K562 (cell line): ENCODE results near the gene TTC39B. TPM values are rescaled to one million over a fixed set of nuclear protein-coding genes. Genes with fewer than 3 reads are reported as not detected.

Source experiments
- ATAC-seq: fragments of 200-7000 bp; cut with Tn5 transposase; 3 replicates; pipeline ENCODE4 v1.9.1; 2020; ENCODE audit warnings: moderate library complexity
- BruUV-seq: library from RNA; stranded (reverse); fragments of 400-500 nt; replicated peaks from 2 replicates; lab custom pipeline; 2021; lab: Mats Ljungman, UMichigan
- CTCF ChIA-PET: fragments of 300-600 bp; formaldehyde crosslinking; extraction: SDS; loops from one replicate; lab custom pipeline; 2021; ENCODE audit warnings: low intra/inter-chr PET ratio; lab: Yijun Ruan, JAX
- POLR2A ChIA-PET: fragments of 300-600, 350-650 bp; sonication (Branson Sonifier 250); formaldehyde crosslinking; extraction: SDS; loops from one replicate; lab custom pipeline; 2021; ENCODE audit warnings: antibody characterized with exemption, inconsistent platforms; lab: Yijun Ruan, JAX
- DNase-seq, 4 experiments: peaks; one replicate each; pipeline versions ENCODE4 v3.0.0 to v3.0.0-alpha.2; 2011 to 2018; ENCODE audit warnings: low spot score in 3 of 4, mixed read lengths in 3 of 4; ENCODE audit errors: extremely low read depth in 1 of 4
- FAIRE-seq: peaks from 2 replicates; lab custom pipeline; 2011; peaks lifted over from hg19 to GRCh38; lab: Jason Lieb, UNC
- H2AFZ ChIP-seq: 2 replicates; pipeline ENCODE4 v1.6.0; 2011; ENCODE audit warnings: low read depth, low read length, control low read depth, inconsistent platforms
- H3K27ac ChIP-seq: fragments of 200-600 bp; 3 replicates; pipeline ENCODE4 v1.8.0; 2011; ENCODE audit warnings: low read depth, mild to moderate bottlenecking, control low read depth, inconsistent platforms, low read length, moderate library complexity, mixed read lengths; ENCODE audit errors: extremely low read depth
- H3K27me3 ChIP-seq, 2 experiments: fragments of 300-600 bp in 1 of 2; 2 replicates in 1 of 2; 3 replicates in 1 of 2; pipeline versions ENCODE4 v1.6.0 to v1.8.0; 2011; ENCODE audit warnings: inconsistent platforms in 2 of 2, low read length in 2 of 2, mild to moderate bottlenecking in 1 of 2, mixed read lengths in 1 of 2, moderate library complexity in 1 of 2; ENCODE audit not compliant: control insufficient read depth in 2 of 2, insufficient read depth in 2 of 2
- H3K36me3 ChIP-seq: fragments of 300-600 bp; 3 replicates; pipeline ENCODE4 v1.8.0; 2011; ENCODE audit warnings: mild to moderate bottlenecking, low read length, inconsistent platforms; ENCODE audit not compliant: control insufficient read depth, insufficient read depth
- H3K4me1 ChIP-seq, 2 experiments: fragments of 200-600 bp in 1 of 2; replicated peaks in 1 of 2; 2 replicates in 1 of 2; 3 replicates in 1 of 2; pipeline versions ENCODE4 v1.5.1 to v1.8.0; 2011; ENCODE audit warnings: inconsistent platforms in 2 of 2, low read length in 2 of 2, mild to moderate bottlenecking in 1 of 2, mixed read lengths in 1 of 2, moderate library complexity in 1 of 2; ENCODE audit not compliant: control insufficient read depth in 2 of 2, insufficient read depth in 2 of 2
- H3K4me2 ChIP-seq: 2 replicates; pipeline ENCODE4 v1.6.1; 2011; ENCODE audit warnings: low read length, control low read depth, inconsistent platforms, mixed read lengths; ENCODE audit not compliant: insufficient read depth
- H3K4me3 ChIP-seq: fragments of 200-600 bp; sonication (generic), shearing (Covaris generic); 2 replicates; pipeline ENCODE4 v1.5.1; 2016; ENCODE audit warnings: control low read depth, inconsistent platforms
- H3K79me2 ChIP-seq: fragments of 200-600 bp; 3 replicates; pipeline ENCODE4 v1.8.0; 2011; ENCODE audit warnings: low read length, inconsistent platforms; ENCODE audit not compliant: control insufficient read depth, insufficient read depth
- H3K9ac ChIP-seq, 2 experiments: 2 replicates each; pipeline versions ENCODE4 v1.6.0 to v1.6.1; 2011; ENCODE audit warnings: low read depth in 2 of 2, low read length in 2 of 2, control low read depth in 1 of 2, inconsistent platforms in 1 of 2, mild to moderate bottlenecking in 1 of 2, mixed read lengths in 1 of 2; ENCODE audit not compliant: insufficient read depth in 1 of 2
- H3K9me1 ChIP-seq: one replicate; pipeline ENCODE4 v1.6.0; 2011; ENCODE audit warnings: inconsistent platforms, mild to moderate bottlenecking, low read length, moderate library complexity; ENCODE audit not compliant: control insufficient read depth, insufficient read depth
- H3K9me3 ChIP-seq: replicated peaks from 2 replicates; pipeline ENCODE4 v1.5.1; 2011; ENCODE audit warnings: low read depth, low read length, inconsistent platforms; ENCODE audit not compliant: control insufficient read depth, insufficient read depth
- H4K20me1 ChIP-seq: replicated peaks from 2 replicates; pipeline ENCODE4 v1.6.1; 2011; ENCODE audit warnings: low read length, inconsistent platforms, mixed read lengths; ENCODE audit not compliant: control insufficient read depth, insufficient read depth
- ESRRB ChIP-seq: fragments of 250-450 bp; sonication (Bioruptor Pico); IDR thresholded peaks from 2 replicates; pipeline ENCODE4 v1.5.0; 2020; ENCODE audit warnings: mild to moderate bottlenecking, moderate library complexity, borderline replicate concordance
- SREBF2 ChIP-seq: sonication (generic); formaldehyde crosslinking; IDR thresholded peaks from 2 replicates; pipeline ENCODE4 v1.4.0; 2020; ENCODE audit warnings: mild to moderate bottlenecking, missing genetic modification reagents
- WGBS: fragments of 100-300 bp; shearing (Covaris generic); methylation state at CpG from one replicate; pipeline ENCODE4 v1.1.6; 2016; ENCODE audit warnings: low coverage, mixed read lengths; ENCODE audit not compliant: insufficient coverage; ENCODE audit errors: missing lambda C conversion rate; 5-methylcytosine and 5-hydroxymethylcytosine counted together
- in situ Hi-C: fragments of 300-500 bp; cut with MboI; formaldehyde crosslinking; loops from 4 replicates; pipeline ENCODE4 v1.15.0; 2018; ENCODE audit warnings: inconsistent platforms, mixed read lengths
- intact Hi-C: fragments of 100-400 bp; cut with micrococcal nuclease; formaldehyde crosslinking; loops from 2 replicates; pipeline ENCODE4 v1.14.2; 2022
- polyA plus RNA-seq, 8 experiments: library from polyadenylated mRNA; depleted of rRNA in 4 of 8; stranded (reverse) in 5 of 8; unstranded in 3 of 8; fragments of >200 nt; fragmentation: Nextera tagmentation in 2 of 8; fragmentation: Illumina TruSeq in 1 of 8; extraction: Ambion mirVana in 2 of 8; extraction: Trizol in 1 of 8; gene quantifications; 2 replicates each; pipeline versions ENCODE4 v1.2.1 to v1.2.3, GENCODE V29; 2011 to 2014; ENCODE audit warnings: inconsistent platforms in 1 of 8, missing spikeins in 1 of 8
- total RNA-seq, 7 experiments: library from RNA; depleted of rRNA in 6 of 7; stranded (reverse); fragments of >200 nt in 6 of 7; fragmentation: Illumina TruSeq in 2 of 7; extraction: Trizol in 2 of 7; gene quantifications; 2 replicates each; pipeline versions ENCODE4 v1.2.1 to v1.2.3, GENCODE V29; 2011 to 2021; ENCODE audit warnings: low replicate concordance in 1 of 7
- TF ChIP-seq, protein P1 (sequence below): fragments of 250-450 bp; sonication (Bioruptor Pico); IDR thresholded peaks from 2 replicates; pipeline ENCODE4 v1.4.0; 2020

The TTC39B gene
- total and polyA plus RNA-seq, 9 of the 15 experiments (the other 6 are each of a cell fraction or from before 2014, with no cell fraction given): 0.32 to 1.2 (median 0.95) TPM

DNA sequence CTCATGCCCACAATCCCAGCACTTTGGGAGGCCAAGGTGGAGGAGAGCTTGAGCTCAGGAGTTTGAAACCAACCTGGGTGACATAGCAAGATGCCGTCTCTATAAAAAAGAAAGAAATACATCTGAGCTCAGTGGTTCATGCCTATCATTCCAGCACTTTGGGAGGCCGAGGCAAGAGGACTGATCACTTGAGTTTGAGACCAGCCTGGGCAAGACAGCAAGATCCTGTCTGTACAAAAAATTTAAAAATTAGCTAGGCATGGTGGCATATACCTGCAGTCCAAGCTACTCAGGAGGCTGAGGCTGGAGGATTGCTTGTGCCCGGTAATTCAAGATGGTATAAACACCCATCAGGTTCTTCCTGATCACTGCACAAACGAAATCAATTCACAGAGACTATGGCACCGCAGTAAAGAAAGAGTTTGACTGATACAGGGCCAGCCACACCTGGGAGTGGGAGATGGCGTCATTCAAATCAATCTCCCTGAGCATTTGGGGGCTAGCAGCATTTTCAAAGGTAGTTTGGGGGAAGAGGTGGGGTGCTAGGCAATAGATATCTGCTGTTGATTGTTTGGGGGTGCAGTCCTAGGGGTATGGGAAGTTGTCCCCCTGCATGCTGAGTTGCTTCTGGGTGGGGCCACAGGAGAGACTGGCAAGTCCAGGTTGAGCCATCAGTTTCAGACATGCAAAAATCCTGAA lies 169.2 kb downstream of the TTC39B start:
- H4K20me1 ChIP-seq: no peaks in the 10 kb centered on the region
- no TSS peak for BruUV-seq
- TF ChIP-seq ESRRB (CRISPR knock-in tag): no peak
- no peak for TF ChIP-seq SREBF2
- TF ChIP-seq, protein P1, sequence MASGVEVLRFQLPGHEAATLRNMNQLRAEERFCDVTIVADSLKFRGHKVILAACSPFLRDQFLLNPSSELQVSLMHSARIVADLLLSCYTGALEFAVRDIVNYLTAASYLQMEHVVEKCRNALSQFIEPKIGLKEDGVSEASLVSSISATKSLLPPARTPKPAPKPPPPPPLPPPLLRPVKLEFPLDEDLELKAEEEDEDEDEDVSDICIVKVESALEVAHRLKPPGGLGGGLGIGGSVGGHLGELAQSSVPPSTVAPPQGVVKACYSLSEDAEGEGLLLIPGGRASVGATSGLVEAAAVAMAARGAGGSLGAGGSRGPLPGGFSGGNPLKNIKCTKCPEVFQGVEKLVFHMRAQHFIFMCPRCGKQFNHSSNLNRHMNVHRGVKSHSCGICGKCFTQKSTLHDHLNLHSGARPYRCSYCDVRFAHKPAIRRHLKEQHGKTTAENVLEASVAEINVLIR (CRISPR knock-in tag): no peak
- 27% methylated on average over 5 of the region's 6 CpGs for WGBS
- H3K9me1 ChIP-seq: no peaks in the 10 kb centered on the region
- no peak for FAIRE-seq
- H3K79me2 ChIP-seq: no peaks in the 10 kb centered on the region
- no peak overlapping the region for H3K4me2 ChIP-seq
- POLR2A ChIA-PET: no interaction called here
- CTCF ChIA-PET: no interaction called here
- in situ Hi-C loops: loop anchor here (25.0 kb wide), 2 partner anchors 476 to 701 kb away; no protein-coding TSS in a partner anchor
- H3K27ac ChIP-seq: no peak overlapping the region
- H3K4me3 ChIP-seq: no peak overlapping the region
- H3K9ac ChIP-seq: no peak overlapping the region
- no peak for ATAC-seq
- no peaks in the 10 kb centered on the region for H3K36me3 ChIP-seq
- H3K4me1 ChIP-seq: no peaks in the 10 kb centered on the region; a peak in 1 of 5 replicates
- no peak overlapping the region for H2AFZ ChIP-seq
- no peak for DNase-seq
- no peaks in the 10 kb centered on the region for H3K27me3 ChIP-seq
- no peaks in the 10 kb centered on the region for H3K9me3 ChIP-seq
- intact Hi-C loops: loop anchor here (10.0 kb wide), 2 partner anchors 293 to 673 kb away; no protein-coding TSS in a partner anchor
